Astrocyte (in vitro differentiated cells and primary cell): ENCODE data around the gene PCMTD2. TPM values are rescaled to one million over a fixed set of nuclear protein-coding genes. Genes with fewer than 3 reads are reported as not detected.
A peak's percentile ranks its signal among the peaks of the same experiment; 100 is the strongest.
"Not testable (repeated sequence)": the region's sequence is repeated elsewhere in the genome, so short reads cannot be mapped to it uniquely, and the experiment has no call there.

Source experiments
- DNase-seq: peaks from one replicate; pipeline ENCODE4 v3.0.0-alpha.2; 2010; ENCODE audit warnings: low read depth
- FAIRE-seq: peaks from 2 replicates; lab custom pipeline; 2011; peaks lifted over from hg19 to GRCh38; lab: Jason Lieb, UNC
- H2AFZ ChIP-seq: 2 replicates; pipeline ENCODE4 v1.6.0; 2012; ENCODE audit warnings: low read depth, low read length, inconsistent platforms
- H3K27ac ChIP-seq: 2 replicates; pipeline ENCODE4 v1.5.1; 2011; ENCODE audit warnings: low read depth, low read length, inconsistent platforms
- H3K27me3 ChIP-seq: 2 replicates; pipeline ENCODE4 v1.6.0; 2011; ENCODE audit warnings: low read length, inconsistent platforms; ENCODE audit not compliant: insufficient read depth
- H3K36me3 ChIP-seq: 2 replicates; pipeline ENCODE4 v1.5.1; 2011; ENCODE audit warnings: low read length, inconsistent platforms; ENCODE audit not compliant: insufficient read depth
- H3K4me1 ChIP-seq: 2 replicates; pipeline ENCODE4 v1.5.1; 2011; ENCODE audit warnings: low read length, inconsistent platforms; ENCODE audit not compliant: insufficient read depth
- H3K4me2 ChIP-seq: 2 replicates; pipeline ENCODE4 v1.6.0; 2012; ENCODE audit warnings: low read length, inconsistent platforms
- H3K4me3 ChIP-seq: 2 replicates; pipeline ENCODE4 v1.5.1; 2011; ENCODE audit warnings: low read depth, mild to moderate bottlenecking, low read length, inconsistent platforms; ENCODE audit not compliant: insufficient read depth
- H3K79me2 ChIP-seq: 2 replicates; pipeline ENCODE4 v1.6.0; 2012; ENCODE audit warnings: mild to moderate bottlenecking, low read length, inconsistent platforms; ENCODE audit not compliant: insufficient read depth
- H3K9ac ChIP-seq: 2 replicates; pipeline ENCODE4 v1.6.0; 2012; ENCODE audit warnings: mild to moderate bottlenecking, low read length, inconsistent platforms
- H3K9me3 ChIP-seq: 2 replicates; pipeline ENCODE4 v1.5.1; 2012; ENCODE audit warnings: low read depth, mild to moderate bottlenecking, low read length, inconsistent platforms; ENCODE audit not compliant: insufficient read depth
- H4K20me1 ChIP-seq: 2 replicates; pipeline ENCODE4 v1.6.0; 2012; ENCODE audit warnings: low read length, inconsistent platforms; ENCODE audit not compliant: insufficient read depth
- H3K27ac Mint-ChIP-seq: one replicate; pipeline ENCODE4 v1.8.0; 2021; ENCODE audit warnings: mild to moderate bottlenecking, mixed read lengths; ENCODE audit not compliant: unreplicated experiment
- H3K27me3 Mint-ChIP-seq: one replicate; pipeline ENCODE4 v1.8.0; 2021; ENCODE audit warnings: low read depth, mixed read lengths; ENCODE audit not compliant: unreplicated experiment
- H3K36me3 Mint-ChIP-seq: one replicate; pipeline ENCODE4 v1.8.0; 2021; ENCODE audit warnings: low read depth, mixed read lengths; ENCODE audit not compliant: unreplicated experiment
- H3K4me1 Mint-ChIP-seq: one replicate; pipeline ENCODE4 v1.8.0; 2021; ENCODE audit warnings: low read depth, mixed read lengths; ENCODE audit not compliant: unreplicated experiment
- H3K4me3 Mint-ChIP-seq: one replicate; pipeline ENCODE4 v1.8.0; 2021; ENCODE audit warnings: mild to moderate bottlenecking, moderate library complexity, mixed read lengths; ENCODE audit not compliant: unreplicated experiment
- H3K9me3 Mint-ChIP-seq: one replicate; pipeline ENCODE4 v1.8.0; 2021; ENCODE audit warnings: mild to moderate bottlenecking, mixed read lengths; ENCODE audit not compliant: unreplicated experiment
- EZH2 ChIP-seq: IDR thresholded peaks from 2 replicates; pipeline ENCODE4 v1.6.1; 2012; ENCODE audit warnings: mild to moderate bottlenecking, low read length, inconsistent platforms; ENCODE audit not compliant: insufficient read depth
- total RNA-seq: library from RNA; stranded (reverse); gene quantifications from 2 replicates; pipeline ENCODE4 v1.2.1, GENCODE V29; 2021

Gene PCMTD2
- total RNA-seq, 1 donor from 2014 or later = 40.0 TPM

GRCh38 chr20:64317331-64317730 lies 61.8 kb downstream of the PCMTD2 start:
- not testable (repeated sequence) for H3K4me3 ChIP-seq, H3K9me3 Mint-ChIP-seq, H3K4me1 ChIP-seq, H3K27ac Mint-ChIP-seq, H3K79me2 ChIP-seq, H3K9me3 ChIP-seq, FAIRE-seq, H3K36me3 Mint-ChIP-seq, H3K27me3 ChIP-seq, H3K4me2 ChIP-seq, DNase-seq, H3K4me3 Mint-ChIP-seq, H2AFZ ChIP-seq, H4K20me1 ChIP-seq, H3K4me1 Mint-ChIP-seq, H3K9ac ChIP-seq, H3K27ac ChIP-seq, H3K36me3 ChIP-seq
- peak; percentile 34 for TF ChIP-seq EZH2
- peaks cover 33% of the 10 kb centered on the region for H3K27me3 Mint-ChIP-seq

DNA sequence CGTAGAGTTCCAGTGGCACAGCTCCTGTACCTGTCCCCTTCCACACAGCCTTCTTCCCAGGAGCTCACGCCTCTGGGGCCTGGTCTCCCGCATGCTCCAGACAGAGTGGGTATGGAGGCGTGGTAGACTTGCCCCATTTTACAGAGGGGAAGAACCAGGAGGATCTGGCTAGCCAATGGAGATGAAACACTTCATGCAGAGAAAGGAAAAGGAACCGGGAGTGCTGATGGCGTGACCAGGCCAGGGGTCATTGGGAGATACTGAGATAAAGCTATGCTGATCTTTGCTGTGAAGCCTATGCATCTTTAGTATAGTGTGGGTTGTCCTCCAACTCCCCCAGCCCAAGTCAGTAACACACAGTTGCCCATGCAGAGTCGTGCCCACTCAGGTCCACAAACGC lies 62.5 kb downstream of the PCMTD2 start:
- H3K4me1 Mint-ChIP-seq, H3K4me1 ChIP-seq, H3K27ac Mint-ChIP-seq, H3K9ac ChIP-seq, H3K9me3 ChIP-seq, H3K4me3 ChIP-seq, DNase-seq, H3K27me3 ChIP-seq, H3K27ac ChIP-seq, H3K4me2 ChIP-seq, H2AFZ ChIP-seq, H3K9me3 Mint-ChIP-seq, FAIRE-seq, H4K20me1 ChIP-seq, H3K4me3 Mint-ChIP-seq, H3K36me3 ChIP-seq, H3K79me2 ChIP-seq, H3K36me3 Mint-ChIP-seq: not testable (repeated sequence)
- peaks cover 41% of the 10 kb centered on the region for H3K27me3 Mint-ChIP-seq

GRCh38 chr20:64322031-64322789 lies 66.7 kb downstream of the PCMTD2 start:
- H3K27ac ChIP-seq, H3K4me3 ChIP-seq, H4K20me1 ChIP-seq, H3K4me3 Mint-ChIP-seq, H3K9me3 Mint-ChIP-seq, H3K4me1 Mint-ChIP-seq, H3K9me3 ChIP-seq, H3K79me2 ChIP-seq, H3K27me3 ChIP-seq, H3K4me2 ChIP-seq, H3K36me3 Mint-ChIP-seq, H3K4me1 ChIP-seq, H3K27ac Mint-ChIP-seq, FAIRE-seq, H3K36me3 ChIP-seq, DNase-seq, H2AFZ ChIP-seq, H3K9ac ChIP-seq: not testable (repeated sequence)
- H3K27me3 Mint-ChIP-seq = peaks cover 57% of the 10 kb centered on the region

Other genes starting within 250 kb of the PCMTD2 start
- 0.75 and 0.99 TPM in 2 replicates for gene C20orf204, start 219.6 kb upstream of the PCMTD2 start, total RNA-seq
- 0.52 and 0.60 TPM in 2 replicates for gene SOX18, start 206.1 kb upstream of the PCMTD2 start, total RNA-seq
- gene TCEA2, start 192.6 kb upstream of the PCMTD2 start, total RNA-seq = 52.4 and 53.1 TPM in 2 replicates
- gene RGS19, start 176.2 kb upstream of the PCMTD2 start, total RNA-seq = 15.7 and 18.3 TPM in 2 replicates
- 2.8 and 3.6 TPM in 2 replicates for gene OPRL1, start 175.7 kb upstream of the PCMTD2 start, total RNA-seq
- 0.34 TPM in 1 of 2 replicates, not detected in the other for gene LKAAEAR1, start 171.3 kb upstream of the PCMTD2 start, total RNA-seq
- gene NPBWR2, start 148.2 kb upstream of the PCMTD2 start, total RNA-seq = not detected in 2 replicates
- gene MYT1, start 91.3 kb upstream of the PCMTD2 start, total RNA-seq = 0.17 TPM in 1 of 2 replicates, not detected in the other